ENCODE data around the gene DOCK7.
"Not testable (repeated sequence)": the region's sequence is repeated elsewhere in the genome, so short reads cannot be mapped to it uniquely, and the experiment has no call there.

DOCK7 gene

DNA sequence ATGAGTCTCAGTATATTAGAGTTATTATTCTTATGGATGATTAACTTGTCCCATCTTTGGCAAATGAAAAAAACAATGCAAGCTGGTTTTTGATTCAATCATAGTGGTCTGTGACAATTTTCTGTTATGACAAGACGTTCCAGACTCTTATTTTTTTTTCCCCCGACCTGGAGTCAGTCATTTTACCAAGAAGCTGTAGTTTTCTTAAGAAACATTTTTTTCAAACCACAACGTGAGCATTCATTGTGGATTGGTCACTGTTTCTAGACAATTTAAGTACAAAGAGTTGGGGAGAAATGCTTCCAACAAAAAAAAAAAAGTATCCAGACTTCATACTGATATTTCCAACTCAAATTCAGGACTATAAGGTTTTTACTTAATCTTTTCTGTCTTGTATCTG is 98.9 kb downstream of the DOCK7 start:
- Histone ChIP-seq H3K27me3 (ENCODE audit: control insufficient read depth in 1 of 2, insufficient read depth in 2 of 2, low read length in 2 of 2) (no peaks in the 10 kb centered on the region), H3K4me3 (ENCODE audit: low read length in 2 of 2) (no peak overlapping the region), H3K9me3 (ENCODE audit: control insufficient read depth in 2 of 2, low read length in 2 of 2) (no peaks in the 10 kb centered on the region), H3K27ac (ENCODE audit: low read length) (no peak overlapping the region), H3K36me3 (ENCODE audit: control insufficient read depth in 2 of 2, insufficient read depth in 2 of 2, low read length in 2 of 2) (no peaks in the 10 kb centered on the region), H3K4me1 (ENCODE audit: control insufficient read depth, insufficient read depth, low read length) (no peaks in the 10 kb centered on the region), H3K9ac (ENCODE audit: low read length in 2 of 2) (no peak overlapping the region)

- Histone ChIP-seq H3K9ac (ENCODE audit: low read length in 2 of 2) (no peak overlapping the region), H3K4me3 (ENCODE audit: low read length in 2 of 2) (no peak overlapping the region), H3K36me3 (ENCODE audit: control insufficient read depth in 2 of 2, insufficient read depth in 2 of 2, low read length in 2 of 2) (no peaks in the 10 kb centered on the region), H3K4me1 (ENCODE audit: control insufficient read depth, insufficient read depth, low read length) (no peaks in the 10 kb centered on the region), H3K27ac (ENCODE audit: low read length) (no peak overlapping the region), H3K9me3 (ENCODE audit: control insufficient read depth in 2 of 2, low read length in 2 of 2) (no peaks in the 10 kb centered on the region), H3K27me3 (ENCODE audit: control insufficient read depth in 1 of 2, insufficient read depth in 2 of 2, low read length in 2 of 2) (no peaks in the 10 kb centered on the region)
These were observed 100.2 kb downstream of the DOCK7 start for GRCh38 chr1:62588000-62588399.

GRCh38 chr1:62585469-62586155 is 102.6 kb downstream of the DOCK7 start:
- Histone ChIP-seq H3K9ac (ENCODE audit: low read length in 2 of 2) (no peak overlapping the region), H3K36me3 (ENCODE audit: control insufficient read depth in 2 of 2, insufficient read depth in 2 of 2, low read length in 2 of 2) (no peaks in the 10 kb centered on the region), H3K27ac (ENCODE audit: low read length) (no peak overlapping the region), H3K9me3 (ENCODE audit: control insufficient read depth in 2 of 2, low read length in 2 of 2) (no peaks in the 10 kb centered on the region), H3K4me3 (ENCODE audit: low read length in 2 of 2) (no peak overlapping the region), H3K4me1 (ENCODE audit: control insufficient read depth, insufficient read depth, low read length) (no peaks in the 10 kb centered on the region), H3K27me3 (ENCODE audit: control insufficient read depth in 1 of 2, insufficient read depth in 2 of 2, low read length in 2 of 2) (no peaks in the 10 kb centered on the region)

DNA sequence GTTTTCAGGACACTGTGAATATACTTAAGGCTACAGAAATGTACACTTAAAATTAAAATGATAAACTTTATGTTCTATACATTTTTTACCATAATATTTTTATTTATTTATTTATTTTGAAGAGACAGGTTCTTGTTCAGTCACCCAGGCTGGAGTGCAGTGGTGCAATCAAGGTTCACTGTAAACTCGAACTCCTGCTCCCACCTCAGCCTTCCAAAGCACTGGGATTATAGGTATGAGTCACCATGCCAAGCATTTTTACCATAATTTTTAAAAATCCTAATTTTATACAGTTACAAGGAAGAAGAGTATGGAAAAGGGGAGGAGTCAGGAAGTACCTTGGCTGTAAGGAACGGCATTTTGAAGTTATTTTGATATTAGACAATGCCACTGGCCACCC is 114.5 kb downstream of the DOCK7 start:
- peaks cover 0 to 4% of the 10 kb centered on the region in 2 donors for H3K36me3 ChIP-seq (ENCODE audit: control insufficient read depth in 2 of 2, insufficient read depth in 2 of 2, low read length in 2 of 2)
- H3K9ac ChIP-seq (ENCODE audit: low read length in 2 of 2): no peak overlapping the region
- no peaks in the 10 kb centered on the region for H3K4me1 ChIP-seq (ENCODE audit: control insufficient read depth, insufficient read depth, low read length)
- no peak overlapping the region for H3K4me3 ChIP-seq (ENCODE audit: low read length in 2 of 2)
- no peak overlapping the region for H3K27ac ChIP-seq (ENCODE audit: low read length)
- no peaks in the 10 kb centered on the region for H3K9me3 ChIP-seq (ENCODE audit: control insufficient read depth in 2 of 2, low read length in 2 of 2)
- H3K27me3 ChIP-seq (ENCODE audit: control insufficient read depth in 1 of 2, insufficient read depth in 2 of 2, low read length in 2 of 2): no peaks in the 10 kb centered on the region

- Histone ChIP-seq H3K36me3 (ENCODE audit: control insufficient read depth in 2 of 2, insufficient read depth in 2 of 2, low read length in 2 of 2) (peaks cover 0 to 4% of the 10 kb centered on the region in 2 donors), H3K9me3 (ENCODE audit: control insufficient read depth in 2 of 2, low read length in 2 of 2) (no peaks in the 10 kb centered on the region), H3K4me1 (ENCODE audit: control insufficient read depth, insufficient read depth, low read length) (no peaks in the 10 kb centered on the region), H3K4me3 (ENCODE audit: low read length in 2 of 2) (no peak overlapping the region), H3K9ac (ENCODE audit: low read length in 2 of 2) (no peak overlapping the region), H3K27ac (ENCODE audit: low read length) (no peak overlapping the region), H3K27me3 (ENCODE audit: control insufficient read depth in 1 of 2, insufficient read depth in 2 of 2, low read length in 2 of 2) (no peaks in the 10 kb centered on the region)
These were observed 115.7 kb downstream of the DOCK7 start for GRCh38 chr1:62572476-62572875.

DNA sequence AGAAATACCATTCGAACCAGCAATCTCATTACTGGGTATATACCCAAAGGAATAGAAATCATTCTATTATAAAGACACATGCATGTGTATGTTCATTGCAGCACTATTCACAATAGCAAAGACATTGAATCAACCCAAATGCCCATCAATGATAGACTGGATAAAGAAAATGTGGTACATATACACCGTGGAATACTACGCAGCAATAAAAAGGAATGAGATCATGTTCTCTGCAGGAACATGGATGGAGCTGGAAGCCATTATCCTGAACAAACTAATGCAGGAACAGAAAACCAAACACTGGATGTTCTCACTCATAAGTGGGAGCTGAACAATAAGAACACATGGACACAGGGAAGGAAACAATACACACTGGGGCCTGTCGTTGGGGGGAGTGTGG is 116.7 kb downstream of the DOCK7 start:
- H3K27ac ChIP-seq (ENCODE audit: low read length); H3K9me3 ChIP-seq (ENCODE audit: control insufficient read depth in 2 of 2, low read length in 2 of 2); H3K9ac ChIP-seq (ENCODE audit: low read length in 2 of 2); H3K36me3 ChIP-seq (ENCODE audit: control insufficient read depth in 2 of 2, insufficient read depth in 2 of 2, low read length in 2 of 2); H3K4me3 ChIP-seq (ENCODE audit: low read length in 2 of 2); H3K4me1 ChIP-seq (ENCODE audit: control insufficient read depth, insufficient read depth, low read length); H3K27me3 ChIP-seq (ENCODE audit: control insufficient read depth in 1 of 2, insufficient read depth in 2 of 2, low read length in 2 of 2): not testable (repeated sequence)

DNA sequence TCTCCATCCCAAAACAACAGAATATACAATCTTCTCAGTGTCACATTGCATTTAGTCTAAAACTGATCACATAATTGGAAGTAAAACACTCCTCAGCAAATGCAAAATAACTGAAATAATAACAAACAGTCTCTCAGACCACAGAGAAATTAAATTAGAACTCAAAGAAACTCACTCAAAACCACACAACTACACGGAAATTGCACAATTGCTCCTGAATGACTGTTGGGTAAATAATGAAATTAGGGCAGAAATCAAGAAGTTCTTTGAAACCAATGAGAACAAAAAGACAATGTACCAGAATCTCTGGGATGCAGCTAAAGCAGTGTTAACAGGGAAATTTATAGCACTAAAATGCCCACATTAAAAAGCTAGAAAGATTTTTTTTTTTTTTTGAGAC is 120.3 kb downstream of the DOCK7 start:
- H3K4me1 ChIP-seq (ENCODE audit: control insufficient read depth, insufficient read depth, low read length); H3K27me3 ChIP-seq (ENCODE audit: control insufficient read depth in 1 of 2, insufficient read depth in 2 of 2, low read length in 2 of 2); H3K9ac ChIP-seq (ENCODE audit: low read length in 2 of 2); H3K27ac ChIP-seq (ENCODE audit: low read length); H3K36me3 ChIP-seq (ENCODE audit: control insufficient read depth in 2 of 2, insufficient read depth in 2 of 2, low read length in 2 of 2); H3K9me3 ChIP-seq (ENCODE audit: control insufficient read depth in 2 of 2, low read length in 2 of 2); H3K4me3 ChIP-seq (ENCODE audit: low read length in 2 of 2): not testable (repeated sequence)

DNA sequence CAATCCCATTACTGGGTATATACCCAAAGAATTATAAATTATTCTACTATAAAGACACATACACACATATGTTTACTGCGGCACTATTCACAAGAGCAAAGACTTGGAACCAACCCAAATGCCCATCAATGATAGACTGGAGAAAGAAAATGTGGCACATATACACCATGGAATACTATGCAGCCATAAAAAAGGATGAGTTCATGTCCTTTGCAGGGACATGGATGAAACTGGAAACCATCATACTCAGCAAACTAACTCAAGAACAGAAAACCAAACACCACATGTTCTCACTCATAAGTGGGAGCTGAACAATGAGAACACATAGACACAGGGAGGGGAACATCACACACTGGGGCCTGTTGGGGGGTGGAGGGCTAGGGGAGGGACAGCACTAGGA is 121.0 kb downstream of the DOCK7 start:
- not testable (repeated sequence) for H3K4me3 ChIP-seq (ENCODE audit: low read length in 2 of 2); H3K9me3 ChIP-seq (ENCODE audit: control insufficient read depth in 2 of 2, low read length in 2 of 2)

GRCh38 chr1:62561306-62561705 is 126.9 kb downstream of the DOCK7 start:
- Histone ChIP-seq H3K9me3 (ENCODE audit: control insufficient read depth in 2 of 2, low read length in 2 of 2) (no peaks in the 10 kb centered on the region), H3K27me3 (ENCODE audit: control insufficient read depth in 1 of 2, insufficient read depth in 2 of 2, low read length in 2 of 2) (no peaks in the 10 kb centered on the region), H3K36me3 (ENCODE audit: control insufficient read depth in 2 of 2, insufficient read depth in 2 of 2, low read length in 2 of 2) (peaks cover 2 to 10% of the 10 kb centered on the region in 2 donors), H3K9ac (ENCODE audit: low read length in 2 of 2) (no peak overlapping the region), H3K27ac (ENCODE audit: low read length) (no peak overlapping the region), H3K4me1 (ENCODE audit: control insufficient read depth, insufficient read depth, low read length) (no peaks in the 10 kb centered on the region), H3K4me3 (ENCODE audit: low read length in 2 of 2) (no peak overlapping the region)

More for the DNA sequence above, 121.0 kb downstream of the DOCK7 start:
- H3K36me3 ChIP-seq (ENCODE audit: control insufficient read depth in 2 of 2, insufficient read depth in 2 of 2, low read length in 2 of 2); H3K27me3 ChIP-seq (ENCODE audit: control insufficient read depth in 1 of 2, insufficient read depth in 2 of 2, low read length in 2 of 2); H3K4me1 ChIP-seq (ENCODE audit: control insufficient read depth, insufficient read depth, low read length); H3K27ac ChIP-seq (ENCODE audit: low read length); H3K9ac ChIP-seq (ENCODE audit: low read length in 2 of 2): not testable (repeated sequence)

GRCh38 chr1:62544570-62544969 is 143.6 kb downstream of the DOCK7 start:
- no peak overlapping the region for H3K4me3 ChIP-seq (ENCODE audit: low read length in 2 of 2)
- no peak overlapping the region for H3K9ac ChIP-seq (ENCODE audit: low read length in 2 of 2)
- peaks cover 2 to 9% of the 10 kb centered on the region in 2 donors for H3K36me3 ChIP-seq (ENCODE audit: control insufficient read depth in 2 of 2, insufficient read depth in 2 of 2, low read length in 2 of 2)
- no peaks in the 10 kb centered on the region for H3K9me3 ChIP-seq (ENCODE audit: control insufficient read depth in 2 of 2, low read length in 2 of 2)
- no peaks in the 10 kb centered on the region for H3K27me3 ChIP-seq (ENCODE audit: control insufficient read depth in 1 of 2, insufficient read depth in 2 of 2, low read length in 2 of 2)
- no peaks in the 10 kb centered on the region for H3K4me1 ChIP-seq (ENCODE audit: control insufficient read depth, insufficient read depth, low read length)
- H3K27ac ChIP-seq (ENCODE audit: low read length): no peak overlapping the region

- H3K36me3 ChIP-seq (ENCODE audit: control insufficient read depth in 2 of 2, insufficient read depth in 2 of 2, low read length in 2 of 2): peaks cover 2 to 23% of the 10 kb centered on the region in 2 donors
- no peak overlapping the region for H3K27ac ChIP-seq (ENCODE audit: low read length)
- no peak overlapping the region for H3K4me3 ChIP-seq (ENCODE audit: low read length in 2 of 2)
- H3K9ac ChIP-seq (ENCODE audit: low read length in 2 of 2): no peak overlapping the region
- no peaks in the 10 kb centered on the region for H3K9me3 ChIP-seq (ENCODE audit: control insufficient read depth in 2 of 2, low read length in 2 of 2)
- no peaks in the 10 kb centered on the region for H3K27me3 ChIP-seq (ENCODE audit: control insufficient read depth in 1 of 2, insufficient read depth in 2 of 2, low read length in 2 of 2)
- H3K4me1 ChIP-seq (ENCODE audit: control insufficient read depth, insufficient read depth, low read length): no peaks in the 10 kb centered on the region
These were observed 147.1 kb downstream of the DOCK7 start for GRCh38 chr1:62541048-62541447.

All from stomach smooth muscle (tissue), 2 donors.